HG03175 (cell line): Measurements from ENCODE around the gene CDK5RAP2.
"Not testable (repeated sequence)": the region's sequence is repeated elsewhere in the genome, so short reads cannot be mapped to it uniquely, and the experiment has no call there.

Experiments
- ATAC-seq: cut with Tn5 transposase; IDR thresholded peaks from one replicate; pipeline ENCODE4 v1.9.1; 2021; ENCODE audit warnings: mild to moderate bottlenecking, moderate library complexity; ENCODE audit not compliant: unreplicated experiment

Gene CDK5RAP2

DNA sequence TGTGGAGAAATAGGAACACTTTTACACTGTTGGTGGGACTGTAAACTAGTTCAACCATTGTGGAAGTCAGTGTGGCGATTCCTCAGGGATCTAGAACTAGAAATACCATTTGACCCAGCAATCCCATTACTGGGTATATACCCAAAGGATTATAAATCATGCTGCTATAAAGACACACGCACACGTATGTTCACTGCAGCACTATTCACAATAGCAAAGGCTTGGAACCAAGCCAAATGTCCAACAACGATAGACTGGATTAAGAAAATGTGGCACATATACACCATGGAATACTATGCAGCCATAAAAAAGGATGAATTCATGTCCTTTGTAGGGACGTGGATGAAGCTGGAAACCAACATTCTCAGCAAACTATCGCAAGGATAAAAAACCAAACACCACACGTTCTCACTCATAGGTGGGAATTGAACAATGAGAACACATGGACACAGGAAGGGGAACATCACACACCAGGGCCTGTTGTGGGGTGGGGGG is 27.7 kb downstream of the CDK5RAP2 start:
- not testable (repeated sequence) for ATAC-seq

GRCh38 chr9:120545701-120546550 is 34.0 kb downstream of the CDK5RAP2 start:
- no peak for ATAC-seq

DNA sequence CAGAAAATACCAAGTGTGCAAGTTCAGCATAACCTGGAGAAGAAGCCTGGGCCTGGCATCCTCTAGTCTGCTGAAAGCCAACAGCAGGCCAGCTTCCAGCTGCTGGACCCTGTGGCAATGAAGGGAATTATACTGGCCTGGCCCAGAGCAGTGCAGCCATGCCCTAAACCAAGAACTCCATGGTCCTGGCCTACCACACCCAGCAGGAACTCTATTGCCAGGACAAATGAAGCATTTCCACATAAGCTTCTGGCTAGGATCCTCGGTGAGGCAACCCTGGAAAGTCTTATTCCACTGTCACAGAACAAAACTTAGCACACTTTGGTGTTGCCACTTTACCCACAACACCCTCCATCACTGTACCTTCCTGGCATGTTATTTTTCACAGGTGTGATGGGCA is 35.5 kb downstream of the CDK5RAP2 start:
- no peak for ATAC-seq

DNA sequence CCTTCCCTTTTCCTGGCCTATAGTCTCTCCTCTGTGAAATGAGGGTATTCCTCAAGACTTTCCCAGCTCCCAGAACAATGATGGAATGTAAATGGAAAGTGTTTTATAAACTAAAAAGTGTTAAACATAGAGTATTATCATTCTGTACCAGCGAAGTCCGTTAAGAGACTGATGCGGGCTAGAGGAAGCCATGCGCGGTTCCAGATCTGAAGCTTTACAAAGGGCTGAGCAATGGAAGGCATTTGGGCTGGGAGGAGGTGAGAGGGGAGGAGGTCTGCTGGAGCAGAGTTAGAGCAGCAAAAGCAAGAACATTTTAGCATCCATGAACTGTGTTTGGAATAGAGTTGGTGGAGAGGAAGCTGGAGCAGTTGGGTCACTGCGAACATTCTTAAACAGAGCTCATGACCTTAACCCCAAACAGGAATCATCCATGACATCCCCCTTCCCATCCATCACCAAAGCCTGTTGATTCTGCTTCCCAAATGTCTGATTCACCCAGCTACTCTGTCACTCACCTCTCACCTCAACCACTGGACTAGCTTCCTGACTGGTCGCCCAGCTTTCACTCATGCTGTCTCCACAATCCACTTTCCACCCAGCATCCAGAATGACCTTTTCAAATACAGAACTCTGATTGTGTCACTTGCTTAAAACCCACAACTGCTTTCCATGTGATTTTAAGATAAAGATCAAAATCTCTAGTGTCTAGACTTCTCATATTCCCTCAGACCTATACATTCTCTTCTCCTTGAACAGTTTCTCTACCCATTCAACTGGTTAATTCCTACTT is 37.1 kb downstream of the CDK5RAP2 start:
- ATAC-seq: no peak

DNA sequence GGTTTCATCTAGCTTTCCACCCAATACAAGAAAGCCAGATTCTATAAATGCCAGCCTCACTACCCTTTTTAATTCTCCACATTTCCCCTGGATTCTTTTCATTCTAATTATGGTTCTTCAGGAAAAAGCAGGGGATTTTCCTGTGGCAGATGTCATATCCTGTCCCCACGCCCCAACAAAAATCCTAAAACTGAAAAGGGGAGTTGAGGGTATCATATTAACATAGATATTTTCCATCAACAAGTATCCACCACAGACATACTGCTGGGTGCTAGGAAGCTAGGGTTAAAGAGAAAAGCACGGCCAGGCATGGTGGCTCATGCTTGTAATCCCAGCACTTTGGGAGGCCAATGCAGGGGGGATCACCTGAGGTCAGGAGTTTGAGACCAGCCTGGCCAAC is 38.0 kb downstream of the CDK5RAP2 start:
- no peak for ATAC-seq

- ATAC-seq: no peak
Observed at GRCh38 chr9:120539951-120540350, 40.0 kb downstream of the CDK5RAP2 start.

DNA sequence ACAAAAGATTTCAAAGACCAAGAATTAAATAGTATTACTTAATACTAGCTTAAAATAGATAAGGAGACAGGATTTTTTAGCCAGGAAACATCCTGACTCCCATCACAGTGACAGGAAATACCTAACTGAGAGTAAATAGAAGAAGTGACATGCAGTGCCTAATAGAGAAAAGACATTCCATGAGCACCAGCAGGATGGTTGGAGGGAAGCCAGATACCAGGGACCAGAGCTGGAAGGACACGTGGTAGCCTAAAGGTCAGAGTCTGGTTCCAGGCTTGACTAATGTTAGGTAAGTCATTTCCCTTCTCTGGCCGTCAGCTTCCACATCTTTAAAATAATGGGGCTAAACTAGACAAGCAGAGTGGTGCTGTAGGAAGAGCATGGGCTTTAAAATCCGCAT is 41.6 kb downstream of the CDK5RAP2 start:
- no peak for ATAC-seq

- no peak for ATAC-seq
Observed at GRCh38 chr9:120536949-120537640, 42.9 kb downstream of the CDK5RAP2 start.

DNA sequence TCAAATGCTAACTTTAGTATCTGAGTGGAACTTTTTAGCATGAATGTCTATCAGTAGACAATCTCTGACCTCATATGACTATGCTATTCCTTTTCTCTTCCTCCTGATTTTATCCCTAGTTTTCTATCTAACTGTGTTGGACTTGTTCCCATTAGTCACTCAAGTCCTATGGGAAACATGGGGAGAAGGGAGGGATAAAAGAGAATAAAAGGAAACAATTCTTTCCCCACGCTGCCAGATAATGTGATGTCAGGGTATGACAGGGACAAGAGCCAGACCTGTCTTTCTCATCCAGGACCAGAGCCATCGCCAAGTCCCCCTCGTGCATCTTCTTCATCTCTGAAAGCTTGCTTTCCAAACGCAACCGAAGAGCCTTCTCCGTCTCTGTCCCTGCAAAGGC is 43.9 kb downstream of the CDK5RAP2 start:
- no peak for ATAC-seq

GRCh38 chr9:120534266-120534665 is 45.7 kb downstream of the CDK5RAP2 start:
- no peak for ATAC-seq

- no peak for ATAC-seq
Observed at GRCh38 chr9:120532891-120533290, 47.1 kb downstream of the CDK5RAP2 start.

DNA sequence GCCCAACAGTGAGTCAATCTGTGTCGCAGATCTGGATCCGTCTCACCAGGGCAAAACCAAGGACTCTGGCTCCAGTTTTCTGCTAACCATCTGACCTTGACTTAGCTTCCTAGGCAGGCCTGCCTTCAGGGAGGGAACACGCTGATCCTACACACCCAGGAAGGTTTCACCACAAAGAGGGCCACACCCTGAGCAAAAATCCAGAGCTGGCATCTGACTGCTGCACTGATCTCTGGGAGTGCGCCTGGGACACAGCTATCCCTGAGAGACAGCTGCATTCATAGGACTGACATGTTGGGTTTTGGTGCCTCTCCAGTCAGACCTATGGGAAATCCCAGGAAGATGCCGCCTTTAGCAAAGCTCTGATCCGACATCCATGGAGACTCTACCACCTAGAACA is 47.5 kb downstream of the CDK5RAP2 start:
- no peak for ATAC-seq

DNA sequence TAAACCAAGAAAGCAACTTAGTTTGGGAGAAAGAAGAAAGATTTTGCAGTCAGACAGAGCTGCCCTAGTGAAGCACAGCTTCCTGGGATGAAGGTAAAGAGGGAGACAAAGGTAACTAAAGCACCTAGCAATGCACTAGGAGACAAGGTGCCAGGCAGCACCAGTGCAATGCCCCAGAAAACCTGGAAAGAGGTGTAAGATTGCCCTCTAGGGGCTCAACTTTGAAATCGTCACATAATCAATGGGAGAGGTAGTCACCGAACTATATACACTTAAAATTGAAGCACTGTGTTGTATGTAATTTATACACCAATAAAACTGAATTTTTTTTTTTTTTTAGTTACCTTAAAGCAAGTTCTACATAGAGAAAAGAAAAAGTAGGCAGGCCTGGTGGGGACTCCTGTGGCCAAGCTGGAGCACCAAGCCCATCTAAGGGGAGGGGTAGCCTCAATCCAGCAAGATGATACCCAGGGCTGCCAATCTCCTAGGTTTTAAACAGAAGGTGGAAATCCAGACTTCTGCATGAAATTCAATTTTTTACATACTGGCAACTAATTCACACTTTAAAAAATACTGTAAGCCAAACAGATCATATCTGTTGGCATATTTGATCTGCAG is 48.2 kb downstream of the CDK5RAP2 start:
- ATAC-seq: no peak

- not testable (repeated sequence) for ATAC-seq
Observed at GRCh38 chr9:120530220-120530832, 49.6 kb downstream of the CDK5RAP2 start.

- ATAC-seq: no peak
Observed at GRCh38 chr9:120528829-120529228, 51.1 kb downstream of the CDK5RAP2 start.

DNA sequence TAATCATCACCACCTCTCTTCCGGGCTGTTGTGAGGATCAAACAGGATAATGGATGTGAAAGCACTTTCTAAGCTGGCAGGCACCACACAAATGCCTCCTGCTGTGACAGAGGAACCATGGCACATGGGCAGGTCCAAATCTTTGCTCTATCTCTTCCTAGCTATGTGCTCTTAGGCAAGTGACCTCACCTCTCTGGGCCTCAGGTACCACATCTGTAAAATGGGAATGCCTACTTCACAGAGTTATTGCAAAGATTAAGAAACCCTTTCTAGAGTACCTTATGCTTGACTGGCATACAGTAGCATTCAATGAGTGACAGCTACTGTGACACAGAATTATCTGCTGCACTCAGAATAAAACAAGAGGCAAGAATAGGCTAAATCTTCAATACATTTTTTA is 51.6 kb downstream of the CDK5RAP2 start:
- no peak for ATAC-seq

DNA sequence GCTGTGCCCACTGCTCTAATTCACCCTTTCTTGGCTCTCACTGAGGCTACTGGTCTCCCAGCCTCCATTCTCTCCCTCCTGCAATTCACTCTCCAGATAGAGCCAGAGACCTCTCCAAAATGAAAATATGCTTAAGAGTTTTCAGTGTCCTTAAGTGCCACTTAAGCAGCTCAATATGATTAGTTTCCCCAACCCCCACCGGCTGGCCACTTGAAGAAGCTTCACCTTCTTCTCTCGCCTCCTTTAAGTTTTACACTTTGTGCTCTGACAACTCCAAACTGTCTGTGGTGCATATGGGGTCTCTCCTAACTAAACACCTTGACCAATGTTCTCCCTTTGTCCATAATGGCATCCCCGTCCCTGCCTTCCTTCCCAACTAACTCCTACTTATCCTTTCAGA is 53.4 kb downstream of the CDK5RAP2 start:
- no peak for ATAC-seq

- no peak for ATAC-seq
Observed at GRCh38 chr9:120524863-120525262, 55.1 kb downstream of the CDK5RAP2 start.

GRCh38 chr9:120524038-120524437 is 55.9 kb downstream of the CDK5RAP2 start:
- no peak for ATAC-seq

GRCh38 chr9:120522558-120522957 is 57.4 kb downstream of the CDK5RAP2 start:
- ATAC-seq: no peak
